ENCODE measurements around the gene PLCB2. TPM values are rescaled to one million over a fixed set of nuclear protein-coding genes. Genes with fewer than 3 reads are reported as not detected.
A peak's percentile ranks its signal among the peaks of the same experiment; 100 is the strongest.

The PLCB2 gene
- total and polyA plus RNA-seq, 12 donors = 2.5 to 100 (median 24.3) TPM

DNA sequence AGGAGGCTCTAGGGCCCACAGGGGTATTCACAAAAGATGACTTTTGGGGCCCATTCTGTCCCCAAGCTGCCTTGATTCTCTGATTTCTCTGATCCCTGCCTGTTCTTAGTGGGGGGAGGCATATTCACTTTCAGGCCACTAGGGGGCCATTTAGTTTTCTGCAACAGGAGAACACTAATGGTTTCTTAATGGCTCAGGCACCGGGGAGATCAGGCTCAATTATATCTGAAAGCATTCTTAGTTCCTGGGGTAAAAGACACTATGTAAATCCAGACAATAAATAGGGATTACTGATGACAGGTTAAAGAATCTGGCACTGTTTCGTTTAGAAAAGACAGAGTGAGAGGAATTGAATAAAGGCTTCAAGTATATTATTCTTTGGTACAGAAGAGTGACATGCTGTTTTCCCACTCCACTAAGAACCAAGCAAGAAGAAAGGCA is 13.2 kb upstream of the PLCB2 start:
- peak in 5 of 7 donors; percentile 61 to 86 (median 74) for DNase-seq
- WGBS, 4 donors = 0 to 4% (median 1%) methylated on average over 2 of the region's 2 CpGs
- Histone ChIP-seq H3K9me3 (replicated peaks in 1 of 3) (no peaks in the 10 kb centered on the region), H3K27me3 (no peaks in the 10 kb centered on the region), H3K4me1 (replicated peaks in 1 of 2) (peaks cover 0 to 15% of the 10 kb centered on the region in 2 donors), H3K4me3 (no peak overlapping the region), H3K27ac (no peak overlapping the region), H3K36me3 (replicated peaks in 1 of 2) (no peaks in the 10 kb centered on the region)
- intact Hi-C loops (cut with DNase I) = loop anchor here in 1 of 2 donors (5.0 kb wide), 1 partner anchor 101 kb away; no protein-coding TSS in a partner anchor
- peak; percentile 83 to 94 (median 86) for TF ChIP-seq CTCF (IDR thresholded peaks at IDR 0.05)
- TF ChIP-seq POLR2A (IDR thresholded peaks at IDR 0.05) = no peak

DNA sequence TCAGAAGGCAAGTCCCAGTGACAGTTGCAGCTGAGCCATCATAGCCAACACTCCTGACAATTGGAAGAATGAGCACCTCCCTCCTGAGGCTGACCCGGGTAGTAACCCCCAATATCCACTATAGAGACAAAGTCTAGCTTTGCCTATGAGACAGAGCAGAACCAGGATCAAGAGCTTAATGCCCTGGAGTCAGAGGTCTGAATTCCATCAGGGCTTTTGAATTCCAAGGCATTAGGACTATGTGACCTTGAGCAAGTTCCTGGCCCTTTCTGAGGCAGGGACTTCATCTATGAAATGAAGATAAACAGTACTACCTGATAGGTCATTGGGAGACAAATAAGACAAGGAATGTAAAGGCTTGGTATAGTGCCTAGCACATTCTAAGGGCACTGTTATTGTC is 12.7 kb upstream of the PLCB2 start:
- no peak overlapping the region for H3K27ac ChIP-seq
- H3K4me3 ChIP-seq = no peak overlapping the region
- H3K4me1 ChIP-seq (replicated peaks in 1 of 2) = peaks cover 0 to 9% of the 10 kb centered on the region in 2 donors
- no peaks in the 10 kb centered on the region for H3K9me3 ChIP-seq (replicated peaks in 1 of 3)
- intact Hi-C loops (cut with DNase I) = loop anchor here in 1 of 2 donors (5.0 kb wide), 1 partner anchor 102 kb away; no protein-coding TSS in a partner anchor
- H3K27me3 ChIP-seq = no peaks in the 10 kb centered on the region
- 95 to 100% (median 98%) methylated on average over 1 of the region's 1 CpG for WGBS, 4 donors
- TF ChIP-seq CTCF (IDR thresholded peaks at IDR 0.05) = no peak
- TF ChIP-seq POLR2A (IDR thresholded peaks at IDR 0.05) = no peak
- no peaks in the 10 kb centered on the region for H3K36me3 ChIP-seq (replicated peaks in 1 of 2)
- no peak for DNase-seq

- TF ChIP-seq CTCF (IDR thresholded peaks at IDR 0.05) (no peak), POLR2A (IDR thresholded peaks at IDR 0.05) (no peak)
- Histone ChIP-seq H3K4me1 (replicated peaks in 1 of 2) (peaks cover 2 to 7% of the 10 kb centered on the region in 2 donors), H3K9me3 (replicated peaks in 1 of 3) (no peaks in the 10 kb centered on the region), H3K4me3 (no peak overlapping the region), H3K36me3 (replicated peaks in 1 of 2) (no peaks in the 10 kb centered on the region), H3K27ac (no peak overlapping the region), H3K27me3 (no peaks in the 10 kb centered on the region)
- intact Hi-C loops (cut with DNase I) = no loop called here
- no peak for DNase-seq
- WGBS, 4 donors = 61 to 66% (median 64%) methylated on average over 4 of the region's 4 CpGs
Observed at GRCh38 chr15:40317580-40317979, 9.8 kb upstream of the PLCB2 start.

DNA sequence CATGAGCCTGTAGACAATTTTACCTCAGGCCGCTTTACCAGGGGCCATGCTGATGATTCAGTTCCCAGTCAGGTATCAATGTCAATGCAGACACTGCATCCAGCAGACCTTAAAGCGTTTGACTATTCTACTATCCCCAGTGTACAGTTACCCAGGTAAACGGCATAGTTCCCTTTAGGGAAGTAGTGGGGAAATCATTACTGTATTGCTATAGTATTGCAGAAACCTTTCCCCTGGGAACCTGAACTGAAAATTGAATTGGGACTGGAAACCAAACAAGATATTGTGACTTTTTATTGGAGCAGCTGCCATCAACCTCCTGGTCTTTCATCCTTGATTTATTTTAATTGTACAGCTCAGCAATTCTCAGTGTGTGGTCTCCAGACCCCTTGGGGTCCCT is 9.2 kb upstream of the PLCB2 start:
- WGBS, 4 donors = 72 to 83% (median 78%) methylated on average over 3 of the region's 3 CpGs
- Histone ChIP-seq H3K4me1 (replicated peaks in 1 of 2) (peaks cover 2 to 7% of the 10 kb centered on the region in 2 donors), H3K27ac (no peak overlapping the region), H3K9me3 (replicated peaks in 1 of 3) (no peaks in the 10 kb centered on the region), H3K27me3 (no peaks in the 10 kb centered on the region), H3K36me3 (replicated peaks in 1 of 2) (no peaks in the 10 kb centered on the region), H3K4me3 (no peak overlapping the region)
- no peak for DNase-seq
- intact Hi-C loops (cut with DNase I) = no loop called here
- TF ChIP-seq POLR2A (IDR thresholded peaks at IDR 0.05) = no peak
- TF ChIP-seq CTCF (IDR thresholded peaks at IDR 0.05) = no peak
